ENCODE measurements around the gene PAPSS2. TPM values are rescaled to one million over a fixed set of nuclear protein-coding genes. Genes with fewer than 3 reads are reported as not detected.

PAPSS2 gene
- total RNA-seq, 2 donors from 2014 or later = 15.7 to 20.2 TPM

DNA sequence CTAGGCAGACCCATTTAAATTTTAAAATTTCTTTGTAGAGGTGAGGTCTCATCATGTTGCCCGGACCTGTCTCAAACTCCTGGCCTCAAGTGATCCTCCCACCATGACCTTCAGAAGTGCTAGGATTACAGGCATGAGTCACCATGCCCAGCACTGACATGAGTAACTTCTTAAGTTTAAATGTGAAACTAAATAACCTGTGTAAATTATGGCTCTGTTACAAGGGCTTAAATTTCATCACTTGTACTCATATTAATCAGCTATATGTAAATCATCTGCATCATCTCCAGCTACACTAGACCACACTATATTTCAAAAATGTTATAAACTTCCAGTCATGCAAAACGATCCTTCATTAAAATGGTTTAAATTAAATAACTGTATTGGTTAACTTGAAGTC lies 102.2 kb downstream of the PAPSS2 start:
- DNase-seq = no peak
- peaks cover 38% of the 10 kb centered on the region for H3K36me3 Mint-ChIP-seq (ENCODE audit: low read depth)
- H3K4me3 ChIP-seq (ENCODE audit: low read length) = no peak overlapping the region
- H3K4me1 ChIP-seq (ENCODE audit: control insufficient read depth, insufficient read depth, low read length) = no peaks in the 10 kb centered on the region
- no peaks in the 10 kb centered on the region for H3K27me3 Mint-ChIP-seq (ENCODE audit: insufficient read depth)
- peaks cover 56% of the 10 kb centered on the region for H3K36me3 ChIP-seq (ENCODE audit: control insufficient read depth, insufficient read depth, low read length)
- peaks cover 10% of the 10 kb centered on the region for H3K4me1 Mint-ChIP-seq
- no peak overlapping the region for H3K27ac Mint-ChIP-seq
- 100% methylated on average over 2 of the region's 2 CpGs; no CpG with 5 or more reads in 1 of the 2 experiments for WGBS, 2 experiments (ENCODE audit: insufficient coverage in 1 of 2, insufficient read length in 1 of 2)
- no peak overlapping the region for H3K4me3 Mint-ChIP-seq
- no peak overlapping the region for H3K27ac ChIP-seq (ENCODE audit: low read depth, low read length)
- TF ChIP-seq, protein P1, sequence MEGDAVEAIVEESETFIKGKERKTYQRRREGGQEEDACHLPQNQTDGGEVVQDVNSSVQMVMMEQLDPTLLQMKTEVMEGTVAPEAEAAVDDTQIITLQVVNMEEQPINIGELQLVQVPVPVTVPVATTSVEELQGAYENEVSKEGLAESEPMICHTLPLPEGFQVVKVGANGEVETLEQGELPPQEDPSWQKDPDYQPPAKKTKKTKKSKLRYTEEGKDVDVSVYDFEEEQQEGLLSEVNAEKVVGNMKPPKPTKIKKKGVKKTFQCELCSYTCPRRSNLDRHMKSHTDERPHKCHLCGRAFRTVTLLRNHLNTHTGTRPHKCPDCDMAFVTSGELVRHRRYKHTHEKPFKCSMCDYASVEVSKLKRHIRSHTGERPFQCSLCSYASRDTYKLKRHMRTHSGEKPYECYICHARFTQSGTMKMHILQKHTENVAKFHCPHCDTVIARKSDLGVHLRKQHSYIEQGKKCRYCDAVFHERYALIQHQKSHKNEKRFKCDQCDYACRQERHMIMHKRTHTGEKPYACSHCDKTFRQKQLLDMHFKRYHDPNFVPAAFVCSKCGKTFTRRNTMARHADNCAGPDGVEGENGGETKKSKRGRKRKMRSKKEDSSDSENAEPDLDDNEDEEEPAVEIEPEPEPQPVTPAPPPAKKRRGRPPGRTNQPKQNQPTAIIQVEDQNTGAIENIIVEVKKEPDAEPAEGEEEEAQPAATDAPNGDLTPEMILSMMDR (conservative IDR thresholded peaks at IDR 0.05) = no peak
- H3K9ac ChIP-seq (ENCODE audit: extremely low read depth, low read length, poor library complexity, severe bottlenecking) = no peak overlapping the region
- H3K27me3 ChIP-seq (ENCODE audit: control insufficient read depth, insufficient read depth, low read length, poor library complexity, severe bottlenecking) = no peaks in the 10 kb centered on the region
- no peaks in the 10 kb centered on the region for H3K9me3 Mint-ChIP-seq
- H3K9me3 ChIP-seq (ENCODE audit: control insufficient read depth, low read length) = no peaks in the 10 kb centered on the region

GRCh38 chr10:87763086-87763861 lies 103.6 kb downstream of the PAPSS2 start:
- no peak overlapping the region for H3K27ac ChIP-seq (ENCODE audit: low read depth, low read length)
- H3K36me3 Mint-ChIP-seq (ENCODE audit: low read depth) = peaks cover 47% of the 10 kb centered on the region
- DNase-seq = no peak
- H3K27ac Mint-ChIP-seq = peak overlapping the region; percentile 52
- H3K9me3 ChIP-seq (ENCODE audit: control insufficient read depth, low read length) = no peaks in the 10 kb centered on the region
- H3K9me3 Mint-ChIP-seq = no peaks in the 10 kb centered on the region
- WGBS, 2 experiments (ENCODE audit: insufficient coverage in 1 of 2, insufficient read length in 1 of 2) = 96 to 100% methylated on average over 1 to 5 of the region's 5 CpGs
- no peaks in the 10 kb centered on the region for H3K27me3 ChIP-seq (ENCODE audit: control insufficient read depth, insufficient read depth, low read length, poor library complexity, severe bottlenecking)
- TF ChIP-seq, protein P1 (conservative IDR thresholded peaks at IDR 0.05) = no peak
- H3K4me1 ChIP-seq (ENCODE audit: control insufficient read depth, insufficient read depth, low read length) = no peaks in the 10 kb centered on the region
- H3K4me3 Mint-ChIP-seq = no peak overlapping the region
- peaks cover 12% of the 10 kb centered on the region for H3K4me1 Mint-ChIP-seq
- H3K27me3 Mint-ChIP-seq (ENCODE audit: insufficient read depth) = no peaks in the 10 kb centered on the region
- no peak overlapping the region for H3K4me3 ChIP-seq (ENCODE audit: low read length)
- peaks cover 60% of the 10 kb centered on the region for H3K36me3 ChIP-seq (ENCODE audit: control insufficient read depth, insufficient read depth, low read length)
- H3K9ac ChIP-seq (ENCODE audit: extremely low read depth, low read length, poor library complexity, severe bottlenecking) = no peak overlapping the region

- Mint-ChIP-seq H3K27ac (no peak overlapping the region), H3K36me3 (ENCODE audit: low read depth) (peaks cover 50% of the 10 kb centered on the region), H3K4me1 (peaks cover 12% of the 10 kb centered on the region), H3K4me3 (no peak overlapping the region), H3K9me3 (no peaks in the 10 kb centered on the region), H3K27me3 (ENCODE audit: insufficient read depth) (no peaks in the 10 kb centered on the region)
- TF ChIP-seq, protein P1 (conservative IDR thresholded peaks at IDR 0.05) = no peak
- H3K27ac ChIP-seq (ENCODE audit: low read depth, low read length) = no peak overlapping the region
- H3K36me3 ChIP-seq (ENCODE audit: control insufficient read depth, insufficient read depth, low read length) = peaks cover 62% of the 10 kb centered on the region
- H3K9me3 ChIP-seq (ENCODE audit: control insufficient read depth, low read length) = no peaks in the 10 kb centered on the region
- no peak for DNase-seq
- no peaks in the 10 kb centered on the region for H3K27me3 ChIP-seq (ENCODE audit: control insufficient read depth, insufficient read depth, low read length, poor library complexity, severe bottlenecking)
- H3K9ac ChIP-seq (ENCODE audit: extremely low read depth, low read length, poor library complexity, severe bottlenecking) = no peak overlapping the region
- whole genome bisulfite sequencing, 2 experiments (ENCODE audit: insufficient coverage in 1 of 2, insufficient read length in 1 of 2) = 76 to 86% methylated on average over 9 to 11 of the region's 13 CpGs
- H3K4me1 ChIP-seq (ENCODE audit: control insufficient read depth, insufficient read depth, low read length) = no peaks in the 10 kb centered on the region
- no peak overlapping the region for H3K4me3 ChIP-seq (ENCODE audit: low read length)
Observed at GRCh38 chr10:87764072-87764934, 104.6 kb downstream of the PAPSS2 start.

Measured in endodermal cell (in vitro differentiated cells).